ENCODE data around the gene LY6G5C. TPM values are rescaled to one million over a fixed set of nuclear protein-coding genes. Genes with fewer than 3 reads are reported as not detected.
A peak's percentile ranks its signal among the peaks of the same experiment; 100 is the strongest.

LY6G5C gene
- total RNA-seq, 4 donors from 2014 or later, result 0.95 to 2.2 TPM; not detected in 2

GRCh38 chr6:31654574-31655348, 26.1 kb downstream of the LY6G5C start:
- intact Hi-C loops (cut with DNase I; ENCODE audit: low total_unique reads) (loop anchor here (5.0 kb wide), 1 partner anchor 498 kb away; the partner anchor contains the start of genes PPT2 and PRRT1), in situ Hi-C loops (cut with MboI; ENCODE audit: low pct_ligation_motif_present in 1 of 4, low pct_unique_long_range_greater_than_20kb in 1 of 4, low sequenced_read_pairs in 3 of 4) (no loop called here)
- H3K27ac ChIP-seq, result no peak overlapping the region
- H3K36me3 ChIP-seq, result peaks cover 0 to 7% (median 0%) of the 10 kb centered on the region in 4 donors
- no peak for DNase-seq
- H3K4me1 ChIP-seq, result peaks cover 20 to 62% (median 41%) of the 10 kb centered on the region in 4 donors
- H3K27me3 ChIP-seq, result no peaks in the 10 kb centered on the region
- 88 to 91% methylated on average over 3 to 8 of the region's 8 CpGs for WGBS, 2 donors (ENCODE audit: low coverage in 1 of 2)
- no peak overlapping the region for H3K4me3 ChIP-seq
- no peak for TF ChIP-seq CTCF (IDR thresholded peaks at IDR 0.05)
- no peak for TF ChIP-seq POLR2A (IDR thresholded peaks at IDR 0.05)
- TF ChIP-seq EP300 (IDR thresholded peaks at IDR 0.05; ENCODE audit: low read depth), result no peak
- no peak for TF ChIP-seq POLR2AphosphoS5 (IDR thresholded peaks at IDR 0.05)
- no peaks in the 10 kb centered on the region for H3K9me3 ChIP-seq

GRCh38 chr6:31652925-31653724, 27.7 kb downstream of the LY6G5C start:
- in situ Hi-C loops (cut with MboI; ENCODE audit: low pct_ligation_motif_present in 1 of 4, low pct_unique_long_range_greater_than_20kb in 1 of 4, low sequenced_read_pairs in 3 of 4), result no loop called here
- 6% methylated on average over 12 to 37 of the region's 37 CpGs for WGBS, 2 donors (ENCODE audit: low coverage in 1 of 2)

GRCh38 chr6:31651602-31652191, 29.2 kb downstream of the LY6G5C start:
- in situ Hi-C loops (cut with MboI; ENCODE audit: low pct_ligation_motif_present in 1 of 4, low pct_unique_long_range_greater_than_20kb in 1 of 4, low sequenced_read_pairs in 3 of 4) (no loop called here), intact Hi-C loops (cut with DNase I; ENCODE audit: low total_unique reads) (loop anchor here (5.0 kb wide), 1 partner anchor 501 kb away; the partner anchor contains the start of genes PPT2 and PRRT1)
- Histone ChIP-seq H3K27ac (peak overlapping the region; percentile 91 to 99 (median 94)), H3K36me3 (peaks cover 0 to 38% (median 14%) of the 10 kb centered on the region in 4 donors), H3K4me3 (peak overlapping the region; percentile 52 to 93 (median 67)), H3K4me1 (peaks cover 5 to 35% (median 18%) of the 10 kb centered on the region in 4 donors), H3K27me3 (no peaks in the 10 kb centered on the region), H3K9me3 (no peaks in the 10 kb centered on the region)
- 2 to 9% methylated on average over 4 to 28 of the region's 29 CpGs for WGBS, 2 donors (ENCODE audit: low coverage in 1 of 2)
- peak; percentile 80 for DNase-seq
- TF ChIP-seq EP300 (IDR thresholded peaks at IDR 0.05; ENCODE audit: low read depth), result no peak
- TF ChIP-seq POLR2AphosphoS5 (IDR thresholded peaks at IDR 0.05), result peak; percentile 35 to 66 (median 39)
- TF ChIP-seq POLR2A (IDR thresholded peaks at IDR 0.05), result no peak
- TF ChIP-seq CTCF (IDR thresholded peaks at IDR 0.05), result no peak

More at GRCh38 chr6:31652925-31653724, 27.7 kb downstream of the LY6G5C start:
- intact Hi-C loops (cut with DNase I; ENCODE audit: low total_unique reads), result loop anchor here (5.0 kb wide), 1 partner anchor 499 kb away; the partner anchor contains the start of genes PPT2 and PRRT1
- Histone ChIP-seq H3K4me3 (peak overlapping the region; percentile 28 to 75 (median 56)), H3K27me3 (no peaks in the 10 kb centered on the region), H3K36me3 (peaks cover 0 to 23% (median 7%) of the 10 kb centered on the region in 4 donors), H3K4me1 (peaks cover 5 to 45% (median 26%) of the 10 kb centered on the region in 4 donors), H3K27ac (peak overlapping the region; percentile 91 to 99 (median 94)), H3K9me3 (no peaks in the 10 kb centered on the region)
- peak; percentile 91 for DNase-seq
- TF ChIP-seq POLR2AphosphoS5 (IDR thresholded peaks at IDR 0.05) (peak; percentile 1 to 89 (median 87)), POLR2A (IDR thresholded peaks at IDR 0.05) (peak; percentile 83), CTCF (IDR thresholded peaks at IDR 0.05) (no peak), EP300 (IDR thresholded peaks at IDR 0.05; ENCODE audit: low read depth) (no peak)
